Activated CD8-positive, alpha-beta memory T cell treated with anti-CD3 and anti-CD28 coated beads, Interleukin-2, amount 50 U/mL, for 48 hours (primary cell): ENCODE data around the gene KCNMB2.

Experiments used
- DNase-seq: peaks from one replicate; pipeline ENCODE4 v3.0.0-alpha.2; 2020

Gene KCNMB2

DNA sequence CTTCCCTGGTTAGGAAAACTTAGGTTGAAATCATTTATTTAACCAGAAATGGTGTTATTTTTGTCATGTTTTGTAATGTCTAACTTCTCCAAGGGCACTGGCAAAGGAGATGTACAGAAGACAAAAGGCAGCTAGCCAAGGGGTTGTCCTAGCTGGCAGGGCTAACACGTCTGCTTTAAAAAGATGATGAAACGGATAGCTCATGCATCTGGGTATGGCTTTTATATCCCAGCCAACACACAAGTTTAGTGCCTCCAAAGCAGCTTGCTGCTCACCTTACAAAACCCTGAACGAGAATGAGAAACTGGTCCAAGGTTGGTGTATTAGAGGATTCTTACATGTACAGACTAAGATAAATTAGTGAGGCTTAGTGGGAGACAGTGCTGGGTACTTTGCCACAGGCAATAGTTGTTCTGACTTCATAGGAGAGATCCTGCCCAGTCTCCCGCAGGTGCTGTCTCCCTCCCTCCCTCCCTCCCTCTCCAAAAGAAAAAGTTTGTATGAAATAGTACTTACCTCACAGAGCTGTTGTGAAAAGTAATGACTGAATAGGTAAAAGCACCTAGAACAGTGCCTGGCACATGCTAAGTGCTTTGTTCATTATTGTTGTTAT is 47.8 kb downstream of the KCNMB2 start:
- no peak for DNase-seq

DNA sequence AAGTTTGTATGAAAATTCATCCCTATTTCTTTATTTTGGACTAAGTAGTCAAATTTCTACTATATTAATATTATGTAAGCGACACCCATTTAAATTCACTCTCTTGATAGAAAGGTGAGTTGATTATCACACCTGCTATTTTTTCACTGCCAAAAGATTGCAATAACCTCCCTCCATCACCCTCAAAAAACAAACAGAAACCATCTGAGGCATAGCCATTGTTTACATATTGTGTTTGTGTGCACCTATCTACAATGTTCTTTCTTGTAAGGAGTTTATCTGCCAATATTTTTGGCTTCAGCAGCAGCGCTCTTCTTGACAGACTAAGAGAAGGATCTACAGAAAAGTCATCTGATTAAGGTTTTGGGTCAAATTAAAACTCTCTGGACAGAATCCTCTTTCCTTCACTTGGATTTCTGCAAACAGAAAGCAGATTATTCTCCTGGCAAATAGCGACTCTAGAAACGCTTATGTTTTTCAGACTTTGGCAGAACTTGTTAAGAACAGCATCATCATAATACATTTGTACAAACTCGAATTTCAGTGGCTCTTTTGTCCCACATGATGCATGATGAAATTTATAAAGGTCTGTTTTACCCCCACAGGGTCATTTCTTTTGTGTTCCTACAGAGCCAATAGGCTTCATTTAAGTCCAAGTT is 48.6 kb downstream of the KCNMB2 start:
- no peak for DNase-seq

- no peak for DNase-seq
Observed at GRCh38 chr3:178585454-178585853, 49.2 kb downstream of the KCNMB2 start.

DNA sequence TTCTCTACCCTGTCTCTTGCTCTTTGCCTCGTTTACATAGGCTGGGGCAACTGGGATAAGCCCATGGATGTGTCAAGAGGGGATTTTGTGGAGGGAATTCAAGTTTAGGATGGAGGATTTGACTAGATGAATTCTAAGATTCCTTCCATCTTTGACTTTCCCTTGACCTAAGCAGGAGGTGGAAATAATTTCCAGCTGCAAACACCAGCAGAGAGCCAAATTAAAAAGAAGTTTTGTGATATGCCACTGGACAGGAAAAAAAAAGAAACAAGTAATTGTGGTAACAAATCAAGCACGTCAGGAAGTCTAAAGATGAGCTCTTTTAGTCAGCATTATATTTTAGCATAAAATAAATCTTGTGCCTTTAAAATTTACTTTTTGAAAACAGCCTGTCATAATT is 49.8 kb downstream of the KCNMB2 start:
- no peak for DNase-seq

- DNase-seq: no peak
Observed at GRCh38 chr3:178588628-178589027, 52.4 kb downstream of the KCNMB2 start.

GRCh38 chr3:178593786-178594185 is 57.5 kb downstream of the KCNMB2 start:
- DNase-seq: no peak

GRCh38 chr3:178597371-178597770 is 61.1 kb downstream of the KCNMB2 start:
- DNase-seq: no peak

GRCh38 chr3:178602856-178603255 is 66.6 kb downstream of the KCNMB2 start:
- DNase-seq: no peak

DNA sequence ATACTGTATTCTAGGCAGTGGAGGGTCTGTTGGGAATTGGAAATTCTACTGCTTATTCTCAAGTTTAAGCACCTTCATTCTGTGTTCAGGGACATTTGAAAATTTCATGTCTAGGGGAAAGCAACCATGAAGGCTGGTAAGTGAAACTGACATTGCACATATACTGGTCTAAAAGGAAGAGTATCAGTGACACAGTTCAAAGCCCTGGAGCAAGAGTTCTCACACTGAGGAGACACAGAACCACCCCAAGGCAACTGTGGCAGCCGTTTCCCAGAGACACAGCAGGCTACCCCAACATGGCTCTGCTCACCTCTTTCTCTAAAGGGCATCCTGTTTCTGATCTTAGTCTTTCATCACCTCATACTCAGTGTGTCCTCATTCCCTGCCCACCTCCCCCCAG is 67.5 kb downstream of the KCNMB2 start:
- no peak for DNase-seq

DNA sequence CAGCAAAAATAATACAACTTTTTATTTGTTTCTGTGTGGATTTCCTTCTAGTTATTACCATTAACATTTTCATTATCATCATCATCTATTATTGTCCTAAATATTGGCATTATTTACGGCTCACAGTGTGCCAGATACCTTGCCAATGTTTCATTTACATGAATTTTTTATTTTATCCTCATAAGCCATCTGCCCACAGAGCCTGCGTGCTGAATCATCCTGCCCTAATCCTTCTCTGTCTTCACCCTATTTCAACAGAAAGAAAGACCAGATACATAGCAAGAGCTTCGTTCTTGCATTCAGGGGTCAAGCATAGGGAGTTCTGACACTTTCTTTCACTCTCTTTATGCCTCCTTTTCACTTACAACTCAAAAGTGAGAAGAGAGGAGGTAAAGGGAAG is 82.0 kb downstream of the KCNMB2 start:
- no peak for DNase-seq

GRCh38 chr3:178618896-178619295 is 82.7 kb downstream of the KCNMB2 start:
- no peak for DNase-seq

DNA sequence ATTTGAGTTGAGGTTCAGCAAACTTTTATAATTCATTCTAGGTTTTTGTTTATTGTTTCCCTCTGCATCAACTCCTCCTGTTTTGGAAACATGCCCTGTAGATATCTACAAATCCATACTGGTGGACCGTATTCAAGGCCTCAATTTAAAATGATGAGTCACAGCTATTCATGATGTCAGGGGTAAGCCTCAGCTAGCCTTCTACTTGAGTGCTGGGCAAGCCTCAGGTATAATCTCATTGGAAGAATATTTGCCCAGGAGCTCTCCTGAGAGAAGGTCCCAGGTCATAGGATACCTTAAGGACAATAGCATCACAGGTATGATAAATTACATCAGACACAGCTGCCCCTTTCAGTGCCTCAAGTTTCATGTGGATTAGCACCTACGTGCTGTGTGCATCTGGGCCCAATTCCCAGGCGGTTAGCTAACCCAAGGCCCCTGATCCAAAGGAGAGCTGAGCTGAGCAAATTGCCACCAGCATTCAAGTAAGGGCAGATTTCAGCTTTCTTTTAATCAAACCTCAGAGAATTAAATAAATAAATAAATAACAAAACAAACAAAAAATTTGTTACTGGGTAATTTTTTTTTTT is 87.5 kb downstream of the KCNMB2 start:
- DNase-seq: no peak

DNA sequence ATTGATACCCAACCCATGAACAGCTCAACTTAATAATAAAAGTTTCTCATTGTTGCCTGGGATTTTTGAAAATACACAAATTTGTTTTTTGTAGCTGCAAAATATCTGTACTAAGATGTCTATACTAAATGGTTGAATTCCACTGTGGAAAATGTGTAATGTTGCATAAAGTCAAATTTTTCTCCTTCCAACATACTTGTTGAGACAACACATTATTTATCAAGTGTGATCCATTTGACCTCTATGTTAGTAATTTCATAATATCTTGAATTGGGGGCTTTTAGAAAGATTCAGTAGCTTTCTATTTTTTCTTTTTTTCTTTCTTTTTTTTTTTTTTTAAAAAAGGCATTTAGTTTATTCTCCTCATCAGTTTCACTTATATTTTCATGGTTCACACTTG is 88.0 kb downstream of the KCNMB2 start:
- no peak for DNase-seq

- DNase-seq: no peak
Observed at GRCh38 chr3:178625053-178625600, 88.9 kb downstream of the KCNMB2 start.

DNA sequence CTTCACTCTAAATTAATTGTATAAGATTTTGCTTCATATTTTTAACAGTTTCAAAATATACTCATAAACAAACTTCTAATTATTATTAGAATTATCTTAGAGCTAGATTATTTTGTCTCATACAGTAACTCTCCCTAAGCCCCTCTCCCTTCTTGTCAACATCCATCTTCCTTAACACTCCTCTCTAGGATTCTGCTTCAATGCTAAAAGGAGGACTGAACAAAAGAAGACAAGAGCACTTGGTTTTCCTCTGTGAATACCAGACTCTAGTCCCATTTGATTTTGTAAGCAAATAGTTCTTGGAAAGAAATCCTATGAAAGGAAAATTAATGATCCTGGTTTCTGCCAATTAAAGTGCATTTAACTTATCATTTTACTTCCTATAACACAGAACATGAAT is 91.8 kb downstream of the KCNMB2 start:
- DNase-seq: no peak

GRCh38 chr3:178629430-178630178 is 93.4 kb downstream of the KCNMB2 start:
- no peak for DNase-seq

DNA sequence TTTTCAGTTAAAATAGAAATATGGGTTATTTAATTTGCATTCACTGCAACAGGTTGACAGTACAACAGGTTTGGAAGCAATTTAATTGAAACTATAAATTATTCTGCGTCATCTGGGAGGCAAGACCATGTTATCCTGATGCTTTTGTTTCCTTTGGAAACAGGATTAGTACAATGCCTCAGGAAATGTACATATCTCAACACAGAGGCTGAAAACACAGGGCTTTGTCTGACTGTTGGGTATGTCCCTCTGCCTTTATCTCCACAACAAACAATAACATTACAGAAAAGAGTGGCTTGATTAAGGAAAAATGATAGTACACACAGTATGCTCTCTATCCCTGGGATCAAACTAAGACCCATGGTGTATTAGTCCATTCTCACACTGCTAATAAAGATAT is 95.7 kb downstream of the KCNMB2 start:
- no peak for DNase-seq

DNA sequence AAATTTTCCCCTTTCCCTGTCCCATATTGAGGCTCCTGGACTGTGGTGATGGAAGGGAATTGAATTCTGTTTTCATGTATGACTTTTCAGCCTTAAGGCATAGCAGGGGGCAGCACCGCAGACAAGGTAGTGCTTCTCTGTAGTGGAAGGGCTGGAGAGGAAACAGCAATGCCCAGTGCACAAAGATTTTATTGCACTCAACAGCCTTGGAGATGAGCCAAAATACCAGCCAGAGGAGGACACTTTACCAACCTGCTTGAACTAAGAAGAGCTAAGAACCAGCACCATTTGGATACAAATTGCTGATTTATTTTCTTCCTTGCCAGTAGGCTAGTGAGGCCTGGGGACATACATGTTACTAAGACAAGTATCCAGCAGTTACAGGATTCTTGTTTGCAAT is 98.7 kb downstream of the KCNMB2 start:
- DNase-seq: no peak

GRCh38 chr3:178637802-178638201 is 101.6 kb downstream of the KCNMB2 start:
- no peak for DNase-seq

GRCh38 chr3:178645503-178645902 is 109.3 kb downstream of the KCNMB2 start:
- DNase-seq: no peak

- no peak for DNase-seq
Observed at GRCh38 chr3:178646186-178646862, 110.1 kb downstream of the KCNMB2 start.

GRCh38 chr3:178655488-178655887 is 119.3 kb downstream of the KCNMB2 start:
- no peak for DNase-seq

GRCh38 chr3:178658694-178659325 is 122.6 kb downstream of the KCNMB2 start:
- no peak for DNase-seq
